LoVo (cell line): ENCODE measurements around the gene DKKL1.
A peak's percentile ranks its signal among the peaks of the same experiment; 100 is the strongest.

Experiments
- DNase-seq: peaks from one replicate; pipeline ENCODE4 v3.0.0-alpha.2; 2016; ENCODE audit warnings: low spot score

DKKL1 gene

DNA sequence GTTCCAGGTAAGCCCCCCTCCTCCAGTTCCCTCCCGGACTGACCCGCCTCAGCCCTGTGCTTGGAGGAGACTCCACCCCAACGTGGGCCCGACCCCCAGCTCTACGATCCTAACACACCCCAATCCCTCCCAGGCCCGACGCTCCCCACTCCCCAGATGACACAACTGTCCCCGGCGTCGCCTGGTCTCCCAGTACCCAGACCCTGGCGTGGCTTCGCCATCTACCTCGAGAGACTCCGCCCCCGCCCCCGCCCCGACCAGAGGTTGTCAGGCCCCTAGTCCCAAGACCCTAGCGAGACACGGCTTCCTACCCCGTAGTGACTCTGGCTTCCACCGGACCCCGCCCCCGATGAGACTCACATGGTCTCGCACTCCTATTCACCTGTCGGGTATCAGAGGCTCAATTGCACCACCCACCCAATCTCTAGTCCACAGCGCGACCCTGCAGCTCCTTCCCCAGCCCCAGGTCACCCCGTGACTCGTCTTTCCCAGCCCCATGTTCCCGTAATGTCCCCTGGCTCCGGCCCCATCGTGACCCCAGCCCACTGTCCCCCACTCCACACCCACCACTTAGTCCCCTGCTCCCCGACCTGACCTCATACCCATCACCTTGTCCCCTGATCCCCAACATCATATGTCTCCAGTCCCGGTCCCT lies 25.5 kb upstream of the DKKL1 start:
- no peak for DNase-seq

DNA sequence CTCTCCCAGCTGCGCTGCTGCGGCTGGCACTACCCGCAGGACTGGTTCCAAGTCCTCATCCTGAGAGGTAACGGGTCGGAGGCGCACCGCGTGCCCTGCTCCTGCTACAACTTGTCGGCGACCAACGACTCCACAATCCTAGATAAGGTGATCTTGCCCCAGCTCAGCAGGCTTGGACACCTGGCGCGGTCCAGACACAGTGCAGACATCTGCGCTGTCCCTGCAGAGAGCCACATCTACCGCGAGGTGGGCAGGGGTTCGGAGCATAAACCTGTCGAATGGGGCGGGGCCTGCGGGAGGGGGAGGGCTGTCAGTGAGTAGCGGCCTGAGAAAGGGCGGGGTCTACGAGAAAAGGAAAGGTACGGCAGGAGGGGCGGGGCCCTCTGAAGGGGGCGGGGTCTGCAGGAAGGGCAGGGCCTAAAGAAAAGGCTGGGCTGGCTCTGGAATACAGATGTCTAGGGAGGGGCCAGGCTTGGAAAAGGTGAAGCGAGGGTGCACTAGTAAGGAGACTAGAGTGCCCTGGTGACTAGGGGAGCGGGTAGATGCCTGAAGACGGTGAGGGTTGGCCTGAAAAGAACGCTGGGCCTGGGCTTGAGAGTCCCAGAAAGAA lies 24.9 kb upstream of the DKKL1 start:
- DNase-seq, result peak; percentile 38

DNA sequence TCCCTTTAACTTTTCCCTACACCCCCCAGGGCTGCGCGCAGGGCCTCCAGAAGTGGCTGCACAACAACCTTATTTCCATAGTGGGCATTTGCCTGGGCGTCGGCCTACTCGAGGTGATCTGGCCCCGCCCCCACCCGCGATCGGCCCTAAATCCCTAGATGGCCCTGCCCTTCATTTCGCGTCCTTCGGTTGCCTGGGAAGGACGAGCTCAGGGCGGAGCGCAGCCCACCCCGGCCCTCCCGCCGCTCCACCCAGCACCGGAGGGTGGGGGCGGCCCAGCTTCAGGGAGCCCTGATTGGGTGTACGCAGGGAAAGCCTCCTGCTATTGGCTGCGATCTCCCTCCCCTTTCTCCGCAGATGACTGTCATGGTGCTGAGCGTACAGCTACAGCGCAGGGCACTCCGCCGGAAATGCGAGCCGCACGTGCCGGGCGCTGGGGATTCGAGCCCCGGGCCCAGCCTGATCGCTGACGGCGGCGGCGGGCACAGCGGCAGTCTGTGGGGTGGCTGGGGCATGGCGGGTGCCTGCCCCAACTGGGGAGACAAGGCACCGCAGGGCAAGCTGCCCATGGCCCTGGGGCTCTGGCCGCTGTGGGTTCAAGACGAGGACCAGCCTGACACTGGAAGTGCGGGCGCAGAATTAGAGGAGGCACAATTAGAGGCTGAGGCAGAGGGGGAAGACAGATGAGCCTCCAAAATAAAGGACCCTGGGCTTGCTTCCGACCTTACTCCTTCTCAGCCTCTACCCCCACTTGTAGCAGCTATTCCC lies 24.2 kb upstream of the DKKL1 start:
- peak; percentile 15 for DNase-seq

DNA sequence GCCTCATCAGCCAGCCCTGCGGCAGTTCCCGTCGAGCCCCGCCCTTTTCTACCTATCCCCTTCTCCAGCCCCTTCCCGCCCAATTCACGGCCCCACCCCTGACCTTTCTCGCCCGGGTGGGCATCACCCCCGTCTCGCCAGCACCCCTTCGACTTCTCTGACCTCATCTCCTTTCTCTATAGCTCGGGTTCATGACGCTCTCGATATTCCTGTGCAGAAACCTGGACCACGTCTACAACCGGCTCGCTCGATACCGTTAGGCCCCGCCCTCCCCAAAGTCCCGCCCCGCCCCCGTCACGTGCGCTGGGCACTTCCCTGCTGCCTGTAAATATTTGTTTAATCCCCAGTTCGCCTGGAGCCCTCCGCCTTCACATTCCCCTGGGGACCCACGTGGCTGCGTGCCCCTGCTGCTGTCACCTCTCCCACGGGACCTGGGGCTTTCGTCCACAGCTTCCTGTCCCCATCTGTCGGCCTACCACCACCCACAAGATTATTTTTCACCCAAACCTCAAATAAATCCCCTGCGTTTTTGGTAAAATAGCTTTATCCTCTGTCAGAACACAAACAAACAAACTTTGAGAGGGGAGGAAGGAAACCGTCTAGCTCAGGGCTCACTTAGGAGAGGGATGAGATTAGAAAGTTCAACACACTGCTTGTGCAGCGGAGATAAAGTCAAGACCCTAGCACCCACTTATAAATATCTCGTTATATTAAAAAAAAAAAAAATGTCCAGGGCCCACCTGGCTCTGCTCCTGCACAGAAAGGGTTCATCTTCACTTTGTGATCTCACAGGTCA lies 23.4 kb upstream of the DKKL1 start:
- DNase-seq, result no peak

DNA sequence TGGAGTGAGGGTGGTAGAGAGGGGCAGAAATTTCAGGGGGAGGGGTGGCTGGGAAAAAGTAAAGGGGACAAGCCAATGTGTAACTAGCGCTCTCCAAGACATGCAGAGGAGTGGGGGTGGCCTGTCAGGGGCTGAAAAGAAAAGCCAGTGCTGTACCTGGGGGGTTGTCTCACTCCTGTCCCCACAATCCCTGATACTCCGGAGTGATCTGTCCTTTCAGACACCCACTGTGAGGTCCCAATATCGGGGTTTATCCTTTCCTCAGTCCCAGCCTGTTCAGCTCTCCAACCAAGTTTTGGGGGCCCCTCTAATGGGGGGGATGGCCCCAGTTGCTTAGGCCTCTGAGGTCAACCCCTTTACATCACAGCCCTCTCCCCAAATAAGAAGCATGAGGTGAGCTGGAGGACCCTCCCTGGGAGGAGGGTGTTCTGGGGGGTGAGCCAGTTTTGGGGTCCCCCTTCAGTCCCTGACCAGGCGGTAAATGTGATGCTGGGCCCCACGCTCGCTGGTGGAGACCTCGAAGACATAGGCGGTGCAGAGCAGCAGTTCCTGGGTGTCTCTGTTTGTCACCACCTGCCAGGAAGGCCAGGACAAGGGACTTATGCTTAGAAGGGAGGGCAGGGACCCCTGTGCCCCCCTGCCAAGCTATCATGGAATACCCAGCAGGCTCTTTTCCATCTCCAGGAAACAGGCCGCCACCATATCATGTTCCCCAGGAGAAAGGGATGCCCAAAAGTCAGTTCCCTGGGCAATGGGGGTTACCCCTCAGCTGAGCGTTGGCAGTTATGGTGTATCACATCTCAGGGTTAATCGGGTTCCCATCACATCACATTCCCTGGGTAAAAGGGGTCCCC lies 22.6 kb upstream of the DKKL1 start:
- no peak for DNase-seq

DNA sequence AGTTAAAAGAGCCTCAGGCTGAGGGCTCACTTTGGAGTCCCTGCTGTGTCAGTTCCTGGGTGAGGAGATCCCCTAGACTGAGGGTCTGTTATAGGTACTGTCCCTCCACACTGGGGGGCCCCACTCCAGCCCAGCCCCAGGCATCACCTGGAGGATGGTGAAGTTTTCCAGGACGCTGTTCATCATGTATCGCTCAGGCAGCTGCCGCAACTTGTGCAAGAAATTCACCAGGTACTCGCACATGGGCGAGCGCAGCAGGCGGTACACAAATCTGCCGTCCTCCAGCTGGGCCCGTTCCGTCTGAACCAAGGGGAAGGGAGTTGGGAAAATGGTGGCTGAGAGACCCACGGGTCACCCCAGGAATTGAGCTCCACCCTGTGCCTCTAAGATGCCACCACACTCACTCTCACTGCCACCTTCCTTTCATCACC lies 21.4 kb upstream of the DKKL1 start:
- DNase-seq, result no peak

DNA sequence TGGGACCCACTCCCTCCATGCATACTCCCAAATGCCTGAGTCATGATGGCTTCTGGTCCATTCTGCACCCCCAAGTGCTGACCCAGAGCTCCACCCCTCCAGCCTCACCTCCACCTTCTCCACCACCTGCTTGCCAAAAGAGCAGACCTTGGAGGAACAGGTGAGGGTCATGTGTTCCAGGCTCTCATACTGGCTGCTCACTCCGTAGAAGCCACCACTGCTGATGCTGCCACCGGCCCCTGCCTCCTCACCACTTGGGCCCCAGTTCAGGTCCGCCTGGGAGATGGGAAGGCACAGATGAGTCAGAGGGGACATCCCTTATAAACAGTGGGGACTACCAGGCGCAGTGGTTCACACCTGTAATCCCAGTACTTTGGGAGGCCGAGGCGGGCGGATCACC lies 20.6 kb upstream of the DKKL1 start:
- DNase-seq, result no peak

DNA sequence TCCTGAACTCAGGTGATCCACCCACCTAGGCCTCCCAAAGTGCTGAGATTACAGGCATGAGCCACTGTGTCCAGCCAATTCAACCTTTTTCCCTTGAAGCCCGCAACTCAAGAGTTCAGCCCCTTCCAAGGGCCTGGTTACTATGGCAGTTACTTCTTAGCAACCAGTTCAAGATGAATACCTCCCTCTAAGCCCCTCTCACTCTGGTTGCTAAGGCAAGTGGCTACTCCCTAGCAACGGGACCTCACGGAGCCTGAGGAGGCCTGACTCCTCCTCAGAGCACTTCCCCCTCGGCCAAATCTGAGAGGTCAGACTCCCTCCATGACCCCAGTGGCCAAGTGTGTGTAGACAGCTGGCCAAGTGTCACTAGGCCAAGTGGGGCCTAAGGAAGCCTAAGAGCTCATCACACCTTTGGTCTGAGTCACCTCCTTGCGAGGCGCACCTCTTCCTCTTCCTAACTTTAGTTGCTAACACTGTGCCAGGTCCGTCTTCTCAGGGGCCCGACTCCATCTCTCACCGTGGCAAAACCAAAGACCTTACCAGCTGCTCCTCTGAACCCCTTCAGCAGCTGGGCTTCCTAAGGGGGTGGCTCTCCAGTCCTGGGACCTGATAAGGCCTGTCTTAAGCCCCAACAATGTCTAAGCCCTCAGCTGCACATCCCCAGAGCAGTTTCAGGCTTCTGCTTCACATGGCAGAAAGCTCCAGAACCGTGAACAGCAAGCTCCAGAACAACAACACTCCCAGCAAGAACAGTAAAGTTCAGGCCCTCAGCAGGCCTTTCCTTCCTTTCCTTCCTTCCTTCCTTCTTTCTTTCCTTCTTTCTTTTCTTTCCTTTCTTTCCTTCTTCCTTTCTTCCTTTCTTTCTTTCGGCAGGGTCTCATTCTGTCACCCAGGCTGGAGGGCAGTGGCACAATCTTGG lies 18.9 kb upstream of the DKKL1 start:
- no peak for DNase-seq

DNA sequence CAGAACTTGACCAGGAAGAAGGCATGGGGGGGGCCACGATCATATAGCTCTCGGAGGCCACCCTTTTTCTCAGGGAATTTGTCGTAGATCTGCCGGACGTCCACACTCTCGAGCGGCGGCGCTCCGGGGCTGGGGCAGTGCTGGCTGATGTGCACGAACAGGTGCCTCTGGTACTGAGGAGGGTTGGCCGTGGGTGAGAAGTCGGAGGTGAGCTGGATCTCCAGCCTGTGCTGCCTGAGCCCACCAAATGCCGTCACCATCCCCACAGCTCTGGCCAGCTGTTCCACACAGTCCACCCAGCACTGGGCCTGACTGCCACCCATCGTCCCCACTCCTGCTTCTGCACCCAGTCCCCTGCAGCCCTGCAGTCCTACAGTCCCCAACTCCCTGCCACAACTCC lies 16.5 kb upstream of the DKKL1 start:
- DNase-seq, result no peak

DNA sequence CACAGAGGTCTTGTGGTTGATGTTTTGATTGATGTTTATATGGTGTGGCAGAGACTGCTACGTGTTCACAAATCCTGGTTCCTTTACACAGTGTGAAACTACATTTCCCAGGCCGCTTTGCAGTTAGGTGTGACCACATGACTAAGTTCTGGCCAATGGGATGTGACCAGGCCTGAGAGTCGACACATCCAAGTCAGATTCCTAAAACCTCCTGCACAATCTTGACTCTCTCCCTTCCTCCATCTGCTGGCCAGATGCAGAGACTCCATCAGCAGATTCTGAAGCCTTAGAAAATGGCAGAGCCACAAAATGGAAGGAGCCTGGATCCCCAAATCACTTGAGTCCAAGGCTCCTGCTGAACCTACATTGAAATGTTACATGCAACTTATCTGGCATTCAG lies 15.8 kb upstream of the DKKL1 start:
- no peak for DNase-seq

DNA sequence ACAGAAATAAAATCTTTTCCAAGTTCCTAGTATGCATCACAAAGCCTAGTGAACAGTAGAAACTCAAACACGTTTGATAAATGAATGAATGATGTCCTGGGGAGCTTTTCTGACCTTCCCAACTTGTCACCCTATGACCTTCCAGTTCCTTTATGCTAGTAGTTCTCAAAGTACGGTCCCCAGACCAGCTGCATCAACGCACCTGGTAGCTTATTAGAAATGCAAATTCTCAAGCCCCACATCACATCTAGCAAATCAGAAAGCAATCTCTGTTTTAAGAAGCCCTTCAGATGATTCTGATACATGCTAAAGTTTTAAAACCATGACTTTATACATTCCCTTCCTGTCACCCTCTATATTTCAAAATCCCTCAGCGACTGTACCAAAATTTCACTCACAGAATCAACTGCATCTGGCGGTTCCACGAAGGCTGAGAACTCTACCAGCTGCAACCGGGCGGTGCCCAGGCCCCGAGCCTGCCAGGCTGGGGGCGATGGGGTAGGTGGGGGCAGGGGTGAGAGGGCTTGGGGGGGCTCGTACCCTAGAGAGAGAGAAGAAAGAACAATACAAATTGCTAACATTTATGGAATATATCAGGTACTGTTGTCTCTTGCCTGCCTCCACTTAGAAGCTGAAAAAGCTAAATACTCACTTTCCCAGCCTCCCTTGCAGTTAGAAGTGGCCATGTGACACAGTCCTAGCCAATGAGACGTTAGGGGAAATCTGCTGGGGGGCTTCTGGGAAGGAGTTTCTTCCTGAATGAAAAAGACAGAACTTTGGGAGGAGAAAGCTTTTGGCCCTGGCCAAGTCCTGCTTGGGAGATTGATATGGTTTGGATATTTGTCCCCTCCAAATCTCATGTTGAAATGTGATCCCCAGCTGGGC lies 15.1 kb upstream of the DKKL1 start:
- no peak for DNase-seq

DNA sequence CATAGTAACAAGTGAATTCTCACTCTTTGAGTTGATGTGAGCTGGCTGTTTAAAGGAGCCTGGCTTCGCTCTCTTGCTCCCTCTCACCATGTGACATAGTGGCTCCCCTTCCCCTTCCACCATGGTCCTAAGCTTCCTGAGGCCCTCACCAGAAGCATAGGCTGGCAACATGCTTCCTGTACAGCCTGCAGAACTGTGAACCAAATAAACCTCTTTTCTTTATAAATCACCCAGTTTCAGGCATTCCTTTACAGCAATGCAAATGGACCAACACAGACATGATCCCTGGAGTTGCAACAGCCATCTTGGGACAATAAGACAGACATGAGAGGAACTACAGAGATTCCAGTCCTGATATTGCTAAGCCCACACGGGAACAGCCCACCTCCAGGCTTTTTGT lies 14.1 kb upstream of the DKKL1 start:
- no peak for DNase-seq

DNA sequence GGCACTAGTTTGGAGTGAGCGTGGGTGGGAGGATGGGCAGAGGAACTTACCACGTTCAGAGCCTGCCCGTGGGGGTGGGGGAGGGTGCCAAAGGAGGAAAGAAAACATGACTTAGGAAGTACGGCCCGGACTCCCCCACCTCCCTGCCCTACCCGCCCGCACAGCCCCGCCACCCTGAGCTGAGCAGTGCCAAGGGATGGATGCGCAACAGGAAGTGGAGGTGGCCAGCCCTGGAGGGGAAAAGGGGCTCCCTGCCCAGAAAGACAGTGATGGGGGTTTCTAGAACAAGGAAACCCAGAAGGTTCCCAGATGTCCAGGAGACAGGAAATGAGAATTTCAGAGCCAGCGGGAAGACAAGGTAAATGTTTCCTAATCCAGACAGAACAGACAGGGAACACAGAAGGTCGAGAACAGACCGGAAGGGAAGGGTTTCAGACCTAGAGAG lies 7.7 kb upstream of the DKKL1 start:
- DNase-seq, result no peak

DNA sequence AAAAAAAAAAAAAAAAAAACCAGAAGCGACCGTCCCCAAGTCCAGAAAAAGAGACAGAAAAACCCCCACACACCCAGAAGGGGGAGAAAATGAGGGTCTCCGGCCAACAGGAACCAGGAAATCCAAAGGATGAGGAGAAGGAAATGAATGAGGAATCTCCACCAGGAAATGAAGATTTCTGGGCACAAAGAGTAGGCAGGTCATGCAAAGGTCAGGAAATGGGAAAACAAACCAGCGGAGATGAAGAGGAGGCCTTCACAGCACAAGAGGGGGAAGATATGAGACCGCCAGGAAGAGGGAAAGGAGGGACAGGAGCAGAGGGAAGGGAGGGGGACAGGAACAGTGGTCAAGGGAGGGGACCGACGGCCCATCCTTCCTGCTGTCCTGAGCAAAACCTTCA lies 7.3 kb upstream of the DKKL1 start:
- DNase-seq, result no peak

DNA sequence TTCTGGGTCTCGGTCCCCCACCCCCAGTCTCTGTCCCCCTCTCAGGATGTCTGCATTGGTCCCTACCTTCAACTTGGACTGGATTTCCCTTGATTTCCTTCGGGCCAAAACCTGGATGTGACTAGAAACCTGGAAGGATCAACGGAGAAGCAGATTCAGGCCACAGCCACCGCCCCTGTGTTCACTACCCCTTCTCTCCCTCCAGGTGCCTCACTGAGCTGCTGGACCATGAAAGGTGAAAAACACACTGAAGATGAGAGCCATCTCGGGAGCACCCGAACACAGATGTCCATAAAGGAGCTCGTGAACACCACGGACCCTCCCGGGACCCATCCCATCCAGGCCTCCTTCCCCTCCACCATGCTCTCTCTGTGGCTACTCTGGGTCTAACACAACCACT lies 6.5 kb upstream of the DKKL1 start:
- no peak for DNase-seq

DNA sequence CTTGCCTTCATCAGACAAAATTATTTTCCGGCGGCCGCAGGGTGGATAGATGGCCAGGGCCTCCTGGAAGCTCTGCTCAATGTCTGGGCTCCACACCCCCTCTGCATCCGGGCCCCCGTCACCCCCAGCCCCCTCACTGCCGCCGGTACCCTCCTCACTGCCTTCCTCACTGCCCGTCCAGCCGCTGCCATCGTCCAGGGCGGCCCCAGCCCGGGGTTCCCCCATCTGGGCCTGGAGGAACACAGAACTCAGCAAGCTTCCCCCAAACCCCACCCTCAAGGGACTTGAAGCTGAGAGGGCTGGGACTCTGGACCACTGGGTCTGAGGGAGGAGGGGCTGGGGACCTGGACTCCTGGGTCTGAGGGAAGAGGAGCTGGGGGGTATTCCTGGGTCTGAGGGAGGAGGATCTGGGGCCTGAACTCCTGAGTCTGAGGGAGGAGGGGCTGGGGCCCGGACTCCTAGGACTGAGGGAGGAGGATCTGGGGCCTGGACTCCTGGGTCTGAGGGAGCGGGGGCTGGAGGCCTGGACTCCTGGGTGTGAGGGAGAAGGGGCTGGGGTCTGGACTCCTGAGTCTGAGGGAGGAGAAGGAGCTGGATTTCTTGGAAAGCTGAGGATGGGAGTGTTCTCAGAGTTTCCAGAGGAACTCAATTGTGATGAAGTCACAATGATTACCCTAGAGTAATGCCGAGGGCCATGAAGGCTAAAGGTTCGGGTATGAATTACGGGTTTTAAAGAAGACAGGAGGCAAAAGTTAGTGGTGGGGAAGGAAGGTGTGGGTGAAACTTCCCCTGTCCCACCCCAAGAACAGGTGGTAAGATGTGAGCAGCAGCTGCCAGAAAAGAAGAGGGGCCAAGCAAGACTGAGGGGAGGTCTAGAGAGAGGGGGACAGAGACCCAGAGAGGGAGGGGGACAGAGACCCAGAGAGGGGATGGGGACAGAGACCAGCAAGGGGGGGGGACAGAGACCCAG lies 3.5 kb upstream of the DKKL1 start:
- DNase-seq, result no peak

DNA sequence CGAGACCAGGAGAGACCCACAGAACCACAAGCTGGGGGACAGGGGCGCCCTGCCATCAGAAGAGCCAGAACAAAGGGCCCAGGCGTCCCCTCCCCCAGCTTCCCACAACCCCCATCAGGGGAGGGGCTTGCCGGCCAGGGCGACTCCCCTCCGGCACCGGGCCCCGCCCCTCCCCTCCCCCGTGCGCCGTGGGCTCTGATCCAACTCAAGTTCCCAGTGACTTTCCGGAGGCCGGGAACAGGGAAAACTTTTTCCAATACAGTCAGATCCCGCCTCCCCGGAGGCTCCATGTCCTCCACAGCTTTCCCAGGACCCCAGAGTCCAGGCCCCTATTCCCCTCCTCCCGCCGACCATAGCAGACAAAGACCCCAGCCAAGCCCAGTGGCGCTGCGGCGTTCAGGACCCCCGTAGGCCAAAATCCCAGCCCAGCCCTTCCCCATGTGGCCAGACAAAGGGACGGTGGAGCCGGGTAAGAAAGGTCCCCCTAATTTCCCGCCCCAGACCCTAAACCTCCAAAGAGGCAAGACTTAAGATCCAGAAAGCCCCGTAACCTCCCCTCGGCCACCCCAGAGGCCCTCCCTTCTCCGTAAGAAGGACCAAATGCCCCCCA lies 2.1 kb upstream of the DKKL1 start:
- DNase-seq, result no peak
